Type B pancreatic cell (in vitro differentiated cells): Measurements from ENCODE around the gene ERCC4. TPM values are rescaled to one million over a fixed set of nuclear protein-coding genes. Genes with fewer than 3 reads are reported as not detected.

Experiments used
- DNase-seq: peaks from one replicate; pipeline ENCODE4 v3.0.0; 2021; ENCODE audit warnings: mixed read lengths; ENCODE audit not compliant: unreplicated experiment; ENCODE audit errors: extremely low spot score
- H3K27ac Mint-ChIP-seq: 2 replicates; pipeline ENCODE4 v1.8.0; 2021; ENCODE audit warnings: mild to moderate bottlenecking, mixed read lengths
- H3K27me3 Mint-ChIP-seq: 2 replicates; pipeline ENCODE4 v1.8.0; 2021; ENCODE audit warnings: mixed read lengths
- H3K36me3 Mint-ChIP-seq: 2 replicates; pipeline ENCODE4 v1.8.0; 2021; ENCODE audit warnings: mixed read lengths
- H3K4me1 Mint-ChIP-seq: one replicate; pipeline ENCODE4 v1.8.0; 2021; ENCODE audit warnings: mixed read lengths; ENCODE audit not compliant: unreplicated experiment
- H3K4me3 Mint-ChIP-seq: 2 replicates; pipeline ENCODE4 v1.8.0; 2021; ENCODE audit warnings: mild to moderate bottlenecking, mixed read lengths
- H3K9me3 Mint-ChIP-seq: 2 replicates; pipeline ENCODE4 v1.8.0; 2021; ENCODE audit warnings: mixed read lengths
- long read RNA-seq: library from polyadenylated mRNA; unstranded; transcript quantifications from one replicate; pipeline ENCODE4 v2.0.0, GENCODE V29; 2020
- total RNA-seq: library from RNA; stranded (reverse); gene quantifications from 2 replicates; pipeline ENCODE4 v1.2.1, GENCODE V29; 2021; ENCODE audit warnings: low replicate concordance
- TF ChIP-seq, protein P1 (sequence below): fragments of 200-600 bp; sonication (generic); conservative IDR thresholded peaks from 2 replicates; pipeline ENCODE4 v1.5.0; 2021; ENCODE audit warnings: antibody characterized with exemption, mild to moderate bottlenecking

ERCC4 gene
- 10.6 and 17.9 TPM in 2 replicates for total RNA-seq
- long read RNA-seq, transcript ERCC4-207 (6 exons, 2,073 nt): major isoform, 15 of 25 reads
- long read RNA-seq, partial matches to known transcripts: 6 of 25 reads
- long read RNA-seq, other reads (novel, unspliced or antisense): 1 of 25 reads

DNA sequence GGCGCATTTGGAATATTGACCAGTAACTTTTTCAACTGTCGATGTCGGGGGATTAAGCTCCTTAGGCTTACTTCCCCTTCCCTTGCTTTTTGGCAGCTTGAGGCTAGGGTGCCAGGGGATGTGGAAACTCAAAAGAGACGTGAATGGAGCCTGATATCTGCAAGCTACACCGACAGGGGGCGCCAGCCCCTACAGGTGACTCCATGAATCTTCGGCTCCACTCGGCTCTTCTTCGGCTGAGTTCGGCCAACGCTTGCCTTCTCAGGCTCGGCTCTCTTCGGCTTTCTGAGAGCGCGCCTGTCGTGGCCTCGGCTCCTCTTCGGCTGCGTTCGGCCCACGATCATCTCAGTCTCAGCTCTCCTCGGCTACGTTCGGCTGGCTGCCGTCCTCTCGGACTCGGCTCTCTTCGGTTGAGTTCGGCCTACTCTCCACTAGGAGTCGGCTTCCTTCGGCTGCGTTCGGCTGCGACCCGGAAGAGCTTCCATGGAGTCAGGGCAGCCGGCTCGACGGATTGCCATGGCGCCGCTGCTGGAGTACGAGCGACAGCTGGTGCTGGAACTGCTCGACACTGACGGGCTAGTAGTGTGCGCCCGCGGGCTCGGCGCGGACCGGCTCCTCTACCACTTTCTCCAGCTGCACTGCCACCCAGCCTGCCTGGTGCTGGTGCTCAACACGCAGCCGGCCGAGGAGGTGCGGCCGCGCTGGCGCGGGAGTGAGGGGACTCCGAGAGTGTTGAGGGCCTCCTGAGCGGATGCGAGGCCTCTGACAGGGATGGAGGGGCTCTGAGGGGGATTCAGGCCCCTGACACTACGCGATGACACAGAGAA lies at the start of gene ERCC4:
Gene ERCC4, plus strand, starts transcription at position 472 of the 827 bp plus-strand sequence. Its CDS starts 12 bp downstream, at position 484.
- Mint-ChIP-seq H3K27ac (peak within 1 kb of the TSS; percentile 62), H3K4me1 (peaks cover 20% of the 10 kb centered on the region), H3K4me3 (peak within 1 kb of the TSS; percentile 96), H3K9me3 (no peaks in the 10 kb centered on the region), H3K27me3 (no peaks in the 10 kb centered on the region), H3K36me3 (peaks cover 8% of the 10 kb centered on the region)
- TF ChIP-seq, protein P1, sequence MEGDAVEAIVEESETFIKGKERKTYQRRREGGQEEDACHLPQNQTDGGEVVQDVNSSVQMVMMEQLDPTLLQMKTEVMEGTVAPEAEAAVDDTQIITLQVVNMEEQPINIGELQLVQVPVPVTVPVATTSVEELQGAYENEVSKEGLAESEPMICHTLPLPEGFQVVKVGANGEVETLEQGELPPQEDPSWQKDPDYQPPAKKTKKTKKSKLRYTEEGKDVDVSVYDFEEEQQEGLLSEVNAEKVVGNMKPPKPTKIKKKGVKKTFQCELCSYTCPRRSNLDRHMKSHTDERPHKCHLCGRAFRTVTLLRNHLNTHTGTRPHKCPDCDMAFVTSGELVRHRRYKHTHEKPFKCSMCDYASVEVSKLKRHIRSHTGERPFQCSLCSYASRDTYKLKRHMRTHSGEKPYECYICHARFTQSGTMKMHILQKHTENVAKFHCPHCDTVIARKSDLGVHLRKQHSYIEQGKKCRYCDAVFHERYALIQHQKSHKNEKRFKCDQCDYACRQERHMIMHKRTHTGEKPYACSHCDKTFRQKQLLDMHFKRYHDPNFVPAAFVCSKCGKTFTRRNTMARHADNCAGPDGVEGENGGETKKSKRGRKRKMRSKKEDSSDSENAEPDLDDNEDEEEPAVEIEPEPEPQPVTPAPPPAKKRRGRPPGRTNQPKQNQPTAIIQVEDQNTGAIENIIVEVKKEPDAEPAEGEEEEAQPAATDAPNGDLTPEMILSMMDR: peak; percentile 98
- DNase-seq: peak; percentile 98

DNA sequence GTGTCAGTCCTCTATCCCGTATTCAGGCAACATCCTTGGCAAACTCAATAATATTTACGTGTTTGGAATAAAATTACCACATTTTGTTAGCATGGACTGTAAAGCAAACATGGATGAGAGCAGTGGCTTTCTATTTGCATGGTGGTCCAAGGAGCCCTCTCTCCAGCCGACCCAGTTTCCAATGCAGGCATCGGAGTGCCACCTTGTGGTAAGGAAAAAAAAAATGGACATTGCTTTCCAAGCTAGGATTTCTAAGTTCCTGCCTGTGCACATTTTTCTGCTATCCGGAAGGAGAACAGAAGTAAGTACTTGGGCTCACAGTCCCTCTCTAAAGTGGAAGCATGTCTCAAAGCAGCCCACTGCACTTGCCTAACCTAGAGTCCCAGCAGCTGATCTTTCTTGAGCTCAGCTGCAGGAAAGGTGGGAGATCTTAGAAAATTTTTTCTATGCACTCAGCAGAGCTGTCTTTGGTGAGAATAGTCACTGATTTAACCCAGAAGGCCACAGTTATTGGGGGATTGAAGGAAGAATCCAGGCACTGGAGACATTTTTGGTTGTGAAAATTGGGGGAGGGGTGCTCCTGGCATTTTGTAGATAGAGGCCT lies 46.0 kb upstream of the ERCC4 start:
- TF ChIP-seq, protein P1: peak; percentile 79
- H3K4me3 Mint-ChIP-seq: no peak overlapping the region
- DNase-seq: no peak
- no peaks in the 10 kb centered on the region for H3K36me3 Mint-ChIP-seq
- peaks cover 5% of the 10 kb centered on the region for H3K4me1 Mint-ChIP-seq
- H3K9me3 Mint-ChIP-seq: no peaks in the 10 kb centered on the region
- peaks cover 14% of the 10 kb centered on the region for H3K27me3 Mint-ChIP-seq
- H3K27ac Mint-ChIP-seq: no peak overlapping the region

- Mint-ChIP-seq H3K4me3 (no peak overlapping the region), H3K27ac (no peak overlapping the region), H3K36me3 (no peaks in the 10 kb centered on the region), H3K4me1 (peaks cover 5% of the 10 kb centered on the region), H3K9me3 (no peaks in the 10 kb centered on the region), H3K27me3 (peaks cover 11% of the 10 kb centered on the region)
- TF ChIP-seq, protein P1: no peak
- DNase-seq: no peak
Observed at GRCh38 chr16:13875614-13876284, 44.2 kb upstream of the ERCC4 start.

DNA sequence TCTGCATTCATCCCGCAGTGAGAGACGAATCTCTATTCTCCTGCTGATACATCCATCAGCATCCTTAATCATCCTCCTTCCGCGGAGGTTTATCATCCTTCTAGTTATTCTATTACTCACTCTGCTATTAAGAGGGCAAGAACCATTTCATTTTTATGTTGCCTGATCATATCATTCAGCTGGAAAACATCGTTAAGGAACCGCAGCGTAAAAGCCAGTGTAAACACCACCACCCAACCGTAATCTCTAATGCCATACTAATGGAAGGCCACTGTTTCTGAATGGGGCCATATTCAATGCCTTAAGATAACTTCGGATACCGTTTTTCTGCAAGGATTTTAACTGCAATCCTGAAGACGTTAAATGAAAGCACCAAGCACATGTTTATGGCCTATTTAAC lies 36.7 kb upstream of the ERCC4 start:
- no peaks in the 10 kb centered on the region for H3K9me3 Mint-ChIP-seq
- H3K4me1 Mint-ChIP-seq: no peaks in the 10 kb centered on the region
- no peaks in the 10 kb centered on the region for H3K36me3 Mint-ChIP-seq
- no peak overlapping the region for H3K27ac Mint-ChIP-seq
- no peak for DNase-seq
- no peak overlapping the region for H3K4me3 Mint-ChIP-seq
- peaks cover 11% of the 10 kb centered on the region for H3K27me3 Mint-ChIP-seq
- TF ChIP-seq, protein P1: no peak

DNA sequence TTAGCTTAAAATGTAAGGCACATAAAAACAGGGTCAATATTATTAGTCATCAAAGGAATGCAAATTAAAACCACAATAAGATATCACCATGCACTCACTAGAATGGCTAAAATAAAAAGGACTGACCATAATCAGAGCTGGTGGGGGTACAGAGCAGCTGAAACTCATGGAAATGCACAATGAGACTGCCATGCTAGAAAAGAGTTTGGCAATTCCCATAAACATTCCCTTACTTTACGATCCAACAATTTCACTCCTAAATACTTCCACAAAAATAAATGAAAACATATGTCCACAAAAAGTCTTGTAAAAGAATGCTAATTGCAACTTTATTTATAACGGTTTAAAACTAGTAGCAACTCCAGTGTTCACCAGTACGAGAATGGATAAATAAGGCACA lies 36.1 kb upstream of the ERCC4 start:
- no peak overlapping the region for H3K4me3 Mint-ChIP-seq
- H3K36me3 Mint-ChIP-seq: no peaks in the 10 kb centered on the region
- TF ChIP-seq, protein P1: no peak
- H3K27ac Mint-ChIP-seq: no peak overlapping the region
- H3K27me3 Mint-ChIP-seq: peaks cover 11% of the 10 kb centered on the region
- no peak for DNase-seq
- H3K9me3 Mint-ChIP-seq: no peaks in the 10 kb centered on the region
- no peaks in the 10 kb centered on the region for H3K4me1 Mint-ChIP-seq
